CD14-positive monocyte (primary cell): Measurements from ENCODE around the gene ALKAL2. TPM values are rescaled to one million over a fixed set of nuclear protein-coding genes. Genes with fewer than 3 reads are reported as not detected.
A peak's percentile ranks its signal among the peaks of the same experiment; 100 is the strongest.

Experiments used
- DNase-seq, 3 donors: peaks; one replicate each; pipeline ENCODE4 v3.0.0-alpha.2; 2011 to 2022
- H2AFZ ChIP-seq: 2 replicates; pipeline ENCODE4 v1.6.0; 2012; ENCODE audit warnings: mild to moderate bottlenecking, low read depth, low read length, inconsistent platforms; ENCODE audit not compliant: insufficient read depth, poor library complexity, severe bottlenecking
- H3K27ac ChIP-seq, 2 donors: 1 replicate in 1 of 2; 2 replicates in 1 of 2; pipeline ENCODE4 v1.5.1; 2012 to 2013; ENCODE audit warnings: low read length in 2 of 2, control low read depth in 1 of 2, inconsistent platforms in 1 of 2, low read depth in 1 of 2, mild to moderate bottlenecking in 1 of 2
- H3K27me3 ChIP-seq, 2 donors: one replicate each; pipeline versions ENCODE4 v1.6.0 to v1.6.1; 2011 to 2013; ENCODE audit warnings: low read length in 2 of 2; ENCODE audit not compliant: control insufficient read depth in 2 of 2, insufficient read depth in 2 of 2
- H3K36me3 ChIP-seq, 2 donors: replicated peaks in 1 of 2; 1 replicate in 1 of 2; 2 replicates in 1 of 2; pipeline versions ENCODE4 v1.5.1 to v1.6.1; 2012 to 2013; ENCODE audit warnings: low read length in 2 of 2, control low read depth in 1 of 2, inconsistent platforms in 1 of 2, mild to moderate bottlenecking in 1 of 2; ENCODE audit not compliant: insufficient read depth in 2 of 2, control insufficient read depth in 1 of 2
- H3K4me1 ChIP-seq, 2 donors: 1 replicate in 1 of 2; 2 replicates in 1 of 2; pipeline versions ENCODE4 v1.5.1 to v1.6.1; 2012 to 2013; ENCODE audit warnings: low read length in 2 of 2, control low read depth in 1 of 2, inconsistent platforms in 1 of 2, mild to moderate bottlenecking in 1 of 2, moderate library complexity in 1 of 2; ENCODE audit not compliant: insufficient read depth in 2 of 2, control insufficient read depth in 1 of 2
- H3K4me2 ChIP-seq: replicated peaks from 2 replicates; pipeline ENCODE3; 2012; ENCODE audit warnings: low read length, moderate library complexity, mild to moderate bottlenecking; ENCODE audit not compliant: poor library complexity, severe bottlenecking; ENCODE audit errors: extremely low read depth
- H3K4me3 ChIP-seq, 3 experiments: fragments of 200-600 bp in 1 of 3; sonication (generic) in 1 of 3; replicated peaks in 1 of 3; 1 replicate in 2 of 3; 2 replicates in 1 of 3; pipeline ENCODE4 v1.5.1; 2011 to 2013; ENCODE audit warnings: low read length in 3 of 3, mild to moderate bottlenecking in 3 of 3, control low read depth in 2 of 3, low read depth in 2 of 3, inconsistent platforms in 1 of 3, moderate library complexity in 1 of 3
- H3K79me2 ChIP-seq: 2 replicates; pipeline ENCODE4 v1.6.0; 2012; ENCODE audit warnings: mild to moderate bottlenecking, control low read depth, inconsistent platforms, low read length, moderate library complexity; ENCODE audit not compliant: insufficient read depth
- H3K9ac ChIP-seq: 2 replicates; pipeline ENCODE4 v1.6.0; 2017; ENCODE audit warnings: low read length, mild to moderate bottlenecking; ENCODE audit not compliant: insufficient read depth, poor library complexity, severe bottlenecking
- H3K9me3 ChIP-seq, 2 donors: replicated peaks in 1 of 2; 1 replicate in 1 of 2; 2 replicates in 1 of 2; pipeline versions ENCODE4 v1.5.1 to v1.6.1; 2012 to 2013; ENCODE audit warnings: low read length in 2 of 2, control low read depth in 1 of 2; ENCODE audit not compliant: control insufficient read depth in 1 of 2, insufficient read depth in 1 of 2
- H4K20me1 ChIP-seq: 2 replicates; pipeline ENCODE4 v1.6.0; 2012; ENCODE audit warnings: mild to moderate bottlenecking, low read length, control low read depth, moderate library complexity; ENCODE audit not compliant: insufficient read depth
- H3K27ac Mint-ChIP-seq, 7 donors: one replicate each; pipeline ENCODE4 v1.8.0; 2020; ENCODE audit warnings: mild to moderate bottlenecking in 7 of 7, mixed read lengths in 7 of 7, moderate library complexity in 6 of 7, inconsistent platforms in 2 of 7
- H3K27me3 Mint-ChIP-seq, 3 donors: one replicate each; pipeline ENCODE4 v1.8.0; 2021 to 2022; ENCODE audit warnings: low read depth in 3 of 3, mild to moderate bottlenecking in 3 of 3, mixed read lengths in 3 of 3, moderate library complexity in 3 of 3, inconsistent platforms in 1 of 3
- H3K36me3 Mint-ChIP-seq, 2 donors: one replicate each; pipeline ENCODE4 v1.8.0; 2020; ENCODE audit warnings: mixed read lengths in 2 of 2, inconsistent platforms in 1 of 2, mild to moderate bottlenecking in 1 of 2
- H3K4me1 Mint-ChIP-seq: one replicate; pipeline ENCODE4 v1.8.0; 2020; ENCODE audit warnings: mild to moderate bottlenecking, mixed read lengths
- H3K4me3 Mint-ChIP-seq, 2 donors: one replicate each; pipeline ENCODE4 v1.8.0; 2020; ENCODE audit warnings: mild to moderate bottlenecking in 2 of 2, mixed read lengths in 2 of 2, moderate library complexity in 1 of 2
- H3K9me3 Mint-ChIP-seq, 7 donors: one replicate each; pipeline ENCODE4 v1.8.0; 2020 to 2022; ENCODE audit warnings: mixed read lengths in 7 of 7, mild to moderate bottlenecking in 6 of 7, moderate library complexity in 6 of 7, inconsistent platforms in 2 of 7
- CTCF ChIP-seq: fragments of 200-600 bp; IDR thresholded peaks from one replicate; pipeline ENCODE4 v1.8.0; 2022; ENCODE audit warnings: antibody characterized with exemption, mild to moderate bottlenecking
- WGBS: methylation state at CpG from one replicate; pipeline ENCODE4 v1.1.5; 2013; ENCODE audit warnings: missing lambda C conversion rate; ENCODE audit not compliant: insufficient coverage; 5-methylcytosine and 5-hydroxymethylcytosine counted together
- intact Hi-C, 2 donors: fragments of 100-400 bp; cut with micrococcal nuclease; formaldehyde crosslinking; loops; one replicate each; pipeline versions ENCODE4 v1.15.0 to v1.15.1; 2023
- polyA plus RNA-seq, 3 donors: library from polyadenylated mRNA; depleted of rRNA in 1 of 3; unstranded in 2 of 3; stranded (reverse) in 1 of 3; fragments of 300-500 nt in 2 of 3; fragments of >200 nt in 1 of 3; fragmentation: Illumina TruSeq in 2 of 3; gene quantifications; 1 replicate in 2 of 3; 2 replicates in 1 of 3; pipeline ENCODE4 v1.2.3, GENCODE V29; 2012 to 2021

Gene ALKAL2
- polyA plus RNA-seq, 3 donors = not detected

- H3K27me3 ChIP-seq = no peaks in the 10 kb centered on the region
- peak within 1 kb of the TSS; percentile 92 for H2AFZ ChIP-seq
- TF ChIP-seq CTCF = no peak
- Mint-ChIP-seq H3K4me3 (peak within 1 kb of the TSS; percentile 88 to 95), H3K27me3 (peaks cover 3 to 9% (median 7%) of the 10 kb centered on the region in 3 donors), H3K36me3 (peaks cover 2 to 9% of the 10 kb centered on the region in 2 donors), H3K9me3 (peaks cover 0 to 6% (median 1%) of the 10 kb centered on the region in 7 donors), H3K4me1 (peaks cover 27% of the 10 kb centered on the region), H3K27ac (peak within 1 kb of the TSS; percentile 86 to 95 (median 92))
- DNase-seq = peak in 1 of 3 donors; percentile 15
- WGBS = 2% methylated on average over 70 of the region's 77 CpGs
- no peaks in the 10 kb centered on the region for H3K36me3 ChIP-seq
- intact Hi-C loops = loop anchor here in 1 of 2 donors (10.0 kb wide), 1 partner anchor 411 kb away; the partner anchor contains the start of gene TMEM18
- peak within 1 kb of the TSS; percentile 60 to 93 for H3K27ac ChIP-seq
- peaks cover 16 to 20% of the 10 kb centered on the region in 2 donors for H3K4me1 ChIP-seq
- H3K9me3 ChIP-seq = peaks cover 0 to 2% of the 10 kb centered on the region in 2 donors
- peaks cover 48% of the 10 kb centered on the region for H3K79me2 ChIP-seq
- peak within 1 kb of the TSS; percentile 82 for H3K9ac ChIP-seq
- peak within 1 kb of the TSS; percentile 90 for H3K4me2 ChIP-seq
- H3K4me3 ChIP-seq = peak within 1 kb of the TSS; percentile 75 to 92 (median 83)
- H4K20me1 ChIP-seq = peaks cover 15% of the 10 kb centered on the region
Measured at GRCh38 chr2:263774-264492, 24.0 kb downstream of the ALKAL2 start, which contains the start of gene SH3YL1. Gene SH3YL1 (minus strand): TSS chr2:264032. CDS start chr2:263984, 48 bp downstream.

DNA sequence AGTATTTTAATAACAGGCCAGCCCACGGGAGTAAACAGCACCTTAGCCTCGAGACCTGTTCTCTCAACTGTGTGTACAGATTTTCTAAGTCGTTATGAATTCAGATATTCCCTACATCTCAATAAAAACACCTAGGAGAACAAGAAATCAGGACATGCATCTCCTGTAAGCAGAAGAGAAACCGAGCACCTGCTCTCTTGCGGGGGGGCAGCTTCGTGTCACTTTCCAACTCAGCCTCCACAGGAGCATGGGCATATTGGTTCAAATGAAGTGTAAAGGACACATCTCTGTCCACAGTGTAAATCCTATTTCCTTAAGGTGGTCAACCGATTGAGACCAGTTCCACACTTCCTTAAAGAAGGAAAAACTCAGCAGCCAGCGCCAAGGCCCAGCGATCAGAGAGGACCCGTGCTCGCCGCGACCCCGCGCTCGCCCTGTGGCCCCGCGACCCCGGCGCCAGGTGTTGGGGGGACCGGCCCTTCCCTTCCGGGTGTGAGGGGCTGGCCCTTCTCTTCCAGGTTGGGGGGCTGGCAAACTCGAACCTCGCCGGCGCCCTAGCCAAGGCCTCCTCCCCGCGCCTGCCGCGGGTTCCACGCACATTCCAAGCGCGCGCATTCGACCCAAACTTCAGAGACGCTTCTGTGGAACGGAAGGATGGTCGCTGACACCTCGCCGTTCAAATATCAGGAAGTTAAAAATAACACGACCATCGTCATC is 24.7 kb downstream of the ALKAL2 start:
- peaks cover 3 to 9% (median 7%) of the 10 kb centered on the region in 3 donors for H3K27me3 Mint-ChIP-seq
- Histone ChIP-seq H3K4me2 (peak overlapping the region; percentile 90), H3K27ac (no peak overlapping the region), H2AFZ (peak overlapping the region; percentile 92), H3K79me2 (peaks cover 41% of the 10 kb centered on the region), H3K4me1 (peaks cover 16 to 20% of the 10 kb centered on the region in 2 donors), H3K9me3 (peaks cover 5 to 6% of the 10 kb centered on the region in 2 donors), H3K36me3 (no peaks in the 10 kb centered on the region), H3K9ac (no peak overlapping the region), H3K4me3 (peak overlapping the region in 1 of 3 experiments; percentile 83), H3K27me3 (no peaks in the 10 kb centered on the region), H4K20me1 (peaks cover 7% of the 10 kb centered on the region)
- WGBS = 63% methylated on average over 37 of the region's 42 CpGs
- H3K4me3 Mint-ChIP-seq = peak overlapping the region; percentile 80 to 88
- TF ChIP-seq CTCF = no peak
- H3K9me3 Mint-ChIP-seq = peaks cover 0 to 12% (median 8%) of the 10 kb centered on the region in 7 donors
- H3K4me1 Mint-ChIP-seq = peaks cover 22% of the 10 kb centered on the region
- intact Hi-C loops = loop anchor here in 1 of 2 donors (10.0 kb wide), 1 partner anchor 412 kb away; the partner anchor contains the start of gene TMEM18
- no peak overlapping the region for H3K27ac Mint-ChIP-seq
- DNase-seq = no peak
- peaks cover 2 to 13% of the 10 kb centered on the region in 2 donors for H3K36me3 Mint-ChIP-seq
